Breast epithelium (tissue), 4 donors: ENCODE data around the gene SCN5A. TPM values are rescaled to one million over a fixed set of nuclear protein-coding genes. Genes with fewer than 3 reads are reported as not detected.

Source experiments
- DNase-seq, 2 donors: peaks; one replicate each; pipeline ENCODE4 v3.0.0-alpha.2; 2019; ENCODE audit warnings: low spot score in 2 of 2
- H3K27ac ChIP-seq, 2 donors: fragments of 200-600 bp; sonication (generic) in 1 of 2; one replicate each; pipeline ENCODE4 v1.5.1; 2016 to 2019; ENCODE audit warnings: mild to moderate bottlenecking in 1 of 2
- H3K27me3 ChIP-seq, 2 donors: fragments of 200-600 bp; sonication (generic) in 1 of 2; one replicate each; pipeline versions ENCODE4 v1.5.1 to v1.6.0; 2017 to 2019; ENCODE audit warnings: control low read depth in 1 of 2, mild to moderate bottlenecking in 1 of 2
- H3K36me3 ChIP-seq: fragments of 200-600 bp; one replicate; pipeline ENCODE4 v1.5.1; 2019
- H3K4me1 ChIP-seq, 2 donors: fragments of 200-600 bp; sonication (generic); one replicate each; pipeline ENCODE4 v1.5.1; 2016 to 2019; ENCODE audit warnings: control low read depth in 1 of 2
- H3K4me3 ChIP-seq, 3 donors: fragments of 200-600 bp; sonication (generic); 1 replicate in 2 of 3; 2 replicates in 1 of 3; pipeline ENCODE4 v1.5.1; 2016 to 2019; ENCODE audit warnings: mild to moderate bottlenecking in 3 of 3, moderate library complexity in 2 of 3
- H3K9me3 ChIP-seq, 2 donors: fragments of 200-600 bp; sonication (generic) in 1 of 2; one replicate each; pipeline ENCODE4 v1.5.1; 2016 to 2019; ENCODE audit warnings: control low read depth in 1 of 2
- POLR2A ChIP-seq: fragments of 450-650 bp; IDR thresholded peaks from one replicate; pipeline ENCODE4 v1.6.1; 2016; ENCODE audit warnings: antibody characterized with exemption, mild to moderate bottlenecking, moderate library complexity
- POLR2AphosphoS5 ChIP-seq, 3 donors: sonication (generic); formaldehyde crosslinking; IDR thresholded peaks; one replicate each; pipeline ENCODE4 v1.6.1; 2017; ENCODE audit warnings: antibody characterized with exemption in 3 of 3
- intact Hi-C: fragments of 100-400 bp; cut with DNase I; formaldehyde crosslinking; loops from one replicate; pipeline ENCODE4 v1.15.1; 2023; ENCODE audit warnings: low total_unique reads
- total RNA-seq, 3 donors: library from RNA; depleted of rRNA; stranded (reverse); fragments of >200 nt; gene quantifications; one replicate each; pipeline ENCODE4 v1.1.0, GENCODE V29; 2016
- TF ChIP-seq, protein P1 (sequence below), 3 donors: fragments of 450-650 bp; IDR thresholded peaks; one replicate each; pipeline ENCODE4 v1.5.1; 2016 to 2017; ENCODE audit warnings: antibody characterized with exemption in 3 of 3, mild to moderate bottlenecking in 3 of 3, moderate library complexity in 3 of 3

The SCN5A gene
- total RNA-seq, 3 donors from 2014 or later, result under 0.01 to 0.33 (median 0.29) TPM

DNA sequence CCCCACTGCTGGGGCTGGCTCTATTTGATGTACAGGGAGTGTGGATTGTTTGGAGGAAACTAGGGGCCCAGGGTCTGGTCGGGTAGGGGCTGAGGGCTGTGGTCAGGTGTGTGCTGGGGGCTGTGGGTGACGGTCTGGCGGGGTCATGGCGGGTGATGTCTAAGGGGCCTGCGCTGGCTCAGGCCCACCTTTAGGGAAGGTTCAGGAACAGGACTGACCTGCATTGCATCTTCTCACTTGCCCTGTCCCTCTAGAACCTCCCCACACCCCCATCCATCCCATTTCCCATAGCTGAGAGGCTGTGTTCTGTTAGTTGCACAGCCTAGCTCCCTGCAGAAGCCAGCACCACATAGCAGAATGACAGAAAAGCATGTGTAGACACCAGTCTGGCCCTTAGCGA is 39.1 kb downstream of the SCN5A start:
- TF ChIP-seq, protein P1, sequence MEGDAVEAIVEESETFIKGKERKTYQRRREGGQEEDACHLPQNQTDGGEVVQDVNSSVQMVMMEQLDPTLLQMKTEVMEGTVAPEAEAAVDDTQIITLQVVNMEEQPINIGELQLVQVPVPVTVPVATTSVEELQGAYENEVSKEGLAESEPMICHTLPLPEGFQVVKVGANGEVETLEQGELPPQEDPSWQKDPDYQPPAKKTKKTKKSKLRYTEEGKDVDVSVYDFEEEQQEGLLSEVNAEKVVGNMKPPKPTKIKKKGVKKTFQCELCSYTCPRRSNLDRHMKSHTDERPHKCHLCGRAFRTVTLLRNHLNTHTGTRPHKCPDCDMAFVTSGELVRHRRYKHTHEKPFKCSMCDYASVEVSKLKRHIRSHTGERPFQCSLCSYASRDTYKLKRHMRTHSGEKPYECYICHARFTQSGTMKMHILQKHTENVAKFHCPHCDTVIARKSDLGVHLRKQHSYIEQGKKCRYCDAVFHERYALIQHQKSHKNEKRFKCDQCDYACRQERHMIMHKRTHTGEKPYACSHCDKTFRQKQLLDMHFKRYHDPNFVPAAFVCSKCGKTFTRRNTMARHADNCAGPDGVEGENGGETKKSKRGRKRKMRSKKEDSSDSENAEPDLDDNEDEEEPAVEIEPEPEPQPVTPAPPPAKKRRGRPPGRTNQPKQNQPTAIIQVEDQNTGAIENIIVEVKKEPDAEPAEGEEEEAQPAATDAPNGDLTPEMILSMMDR (IDR thresholded peaks at IDR 0.05), result no peak
- TF ChIP-seq POLR2A (no peak), POLR2AphosphoS5 (IDR thresholded peaks at IDR 0.05) (no peak)
- H3K4me1 ChIP-seq, result no peaks in the 10 kb centered on the region
- H3K9me3 ChIP-seq, result no peaks in the 10 kb centered on the region
- H3K4me3 ChIP-seq, result no peak overlapping the region
- no peaks in the 10 kb centered on the region for H3K36me3 ChIP-seq
- H3K27ac ChIP-seq, result no peak overlapping the region
- no peak for DNase-seq
- intact Hi-C loops, result loop anchor here (5.0 kb wide), 1 partner anchor 373 kb away; no protein-coding TSS in a partner anchor
- H3K27me3 ChIP-seq, result no peaks in the 10 kb centered on the region

DNA sequence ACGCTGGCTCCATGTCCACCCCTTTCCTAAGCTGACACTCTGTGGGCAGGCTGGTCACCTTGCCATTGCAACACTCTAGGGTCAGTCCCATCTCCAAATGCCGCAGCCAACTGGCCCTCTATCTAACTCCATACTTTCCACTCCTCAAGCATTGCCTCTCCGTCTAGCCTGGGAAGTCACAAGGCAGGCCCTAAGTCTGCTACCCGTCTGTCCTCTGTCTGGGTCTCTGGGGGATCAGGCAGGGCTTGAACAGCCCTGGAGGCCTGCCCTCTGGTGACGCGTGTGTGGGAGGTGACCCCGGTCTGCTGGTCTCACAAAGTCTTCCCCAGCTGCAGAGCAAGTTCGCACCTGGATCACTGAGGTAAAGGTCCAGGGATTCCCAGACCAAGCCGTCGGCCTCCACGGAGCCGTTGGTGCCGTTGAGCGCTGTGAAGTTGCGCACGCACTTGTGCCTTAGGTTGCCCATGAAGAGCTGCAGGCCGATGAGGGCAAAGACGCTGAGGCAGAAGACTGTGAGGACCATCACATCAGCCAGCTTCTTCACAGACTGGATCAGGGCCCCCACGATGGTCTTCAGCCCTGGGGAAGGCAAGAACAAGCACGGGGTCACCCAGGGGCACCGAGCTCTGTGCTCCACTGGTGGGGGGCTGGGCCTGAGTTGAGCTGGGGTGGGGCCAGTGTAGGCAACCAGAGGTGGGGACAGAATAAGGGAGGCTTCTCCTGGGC is 39.9 kb downstream of the SCN5A start:
- no peak overlapping the region for H3K27ac ChIP-seq
- H3K9me3 ChIP-seq, result no peaks in the 10 kb centered on the region
- no peaks in the 10 kb centered on the region for H3K36me3 ChIP-seq
- no peak overlapping the region for H3K4me3 ChIP-seq
- H3K4me1 ChIP-seq, result no peaks in the 10 kb centered on the region
- H3K27me3 ChIP-seq, result no peaks in the 10 kb centered on the region
- no peak for DNase-seq
- intact Hi-C loops, result loop anchor here (5.0 kb wide), 1 partner anchor 372 kb away; no protein-coding TSS in a partner anchor
- no peak for TF ChIP-seq POLR2AphosphoS5 (IDR thresholded peaks at IDR 0.05)
- TF ChIP-seq, protein P1 (IDR thresholded peaks at IDR 0.05), result no peak
- no peak for TF ChIP-seq POLR2A

GRCh38 chr3:38608961-38609360 is 40.5 kb downstream of the SCN5A start:
- Histone ChIP-seq H3K4me1 (no peaks in the 10 kb centered on the region), H3K27me3 (no peaks in the 10 kb centered on the region), H3K4me3 (no peak overlapping the region), H3K27ac (no peak overlapping the region), H3K9me3 (no peaks in the 10 kb centered on the region), H3K36me3 (no peaks in the 10 kb centered on the region)
- no peak for TF ChIP-seq POLR2A
- TF ChIP-seq POLR2AphosphoS5 (IDR thresholded peaks at IDR 0.05), result no peak
- TF ChIP-seq, protein P1 (IDR thresholded peaks at IDR 0.05), result no peak
- intact Hi-C loops, result no loop called here
- no peak for DNase-seq

DNA sequence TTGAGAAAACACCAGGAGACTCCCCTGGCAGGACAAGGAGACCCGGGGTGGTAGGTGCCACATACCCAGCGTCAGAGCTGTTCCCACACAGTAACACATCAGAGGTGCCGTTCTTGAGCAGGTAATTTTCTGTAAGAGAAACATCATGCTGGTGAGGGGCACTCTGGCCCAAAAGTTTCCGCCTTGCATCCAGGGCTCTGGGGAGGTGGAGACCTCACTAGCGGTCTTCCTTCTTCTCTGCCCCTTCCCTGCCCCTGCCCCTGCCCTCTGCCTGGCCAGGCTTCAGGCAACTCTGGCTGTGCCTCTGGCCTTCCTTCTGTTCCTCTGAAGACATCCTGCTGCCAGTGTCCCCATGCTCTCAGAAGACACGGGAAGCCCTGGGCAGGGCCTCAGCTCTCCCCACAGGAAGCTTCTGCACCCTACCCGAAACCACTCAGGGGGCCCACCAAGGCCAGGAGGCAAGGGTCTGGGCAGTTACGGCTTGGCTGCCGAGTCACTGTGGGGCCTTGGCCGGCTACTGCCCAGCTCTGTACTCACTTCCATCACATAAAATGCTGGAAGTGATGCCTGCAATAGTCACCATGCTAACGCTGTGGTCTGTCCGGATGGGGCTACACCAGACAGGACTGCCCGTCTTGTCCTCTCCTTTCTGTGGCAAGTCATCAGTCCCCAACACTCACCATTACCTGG is 41.3 kb downstream of the SCN5A start:
- no peaks in the 10 kb centered on the region for H3K36me3 ChIP-seq
- no peak overlapping the region for H3K27ac ChIP-seq
- intact Hi-C loops, result no loop called here
- no peaks in the 10 kb centered on the region for H3K27me3 ChIP-seq
- no peaks in the 10 kb centered on the region for H3K4me1 ChIP-seq
- no peaks in the 10 kb centered on the region for H3K9me3 ChIP-seq
- no peak overlapping the region for H3K4me3 ChIP-seq
- TF ChIP-seq, protein P1 (IDR thresholded peaks at IDR 0.05), result no peak
- TF ChIP-seq POLR2A, result no peak
- TF ChIP-seq POLR2AphosphoS5 (IDR thresholded peaks at IDR 0.05), result no peak
- no peak for DNase-seq

GRCh38 chr3:38606561-38606960 is 42.9 kb downstream of the SCN5A start:
- TF ChIP-seq POLR2A (no peak), POLR2AphosphoS5 (IDR thresholded peaks at IDR 0.05) (no peak)
- TF ChIP-seq, protein P1 (IDR thresholded peaks at IDR 0.05), result no peak
- Histone ChIP-seq H3K4me3 (no peak overlapping the region), H3K36me3 (no peaks in the 10 kb centered on the region), H3K4me1 (no peaks in the 10 kb centered on the region), H3K9me3 (no peaks in the 10 kb centered on the region), H3K27me3 (no peaks in the 10 kb centered on the region), H3K27ac (no peak overlapping the region)
- intact Hi-C loops, result no loop called here
- DNase-seq, result no peak
